Hematopoietic multipotent progenitor cell treated with erythropoietin and hydrocortisone succinate and interleukin-3 and kit ligand, for 4 days (in vitro differentiated cells): ENCODE data around the gene RAD23A.

Source experiments
- DNase-seq: peaks from one replicate; pipeline ENCODE4 v3.0.0-alpha.2; 2015

RAD23A gene

GRCh38 chr19:12985049-12985776 is 39.6 kb downstream of the RAD23A start:
- DNase-seq = peak; percentile 28

GRCh38 chr19:12986726-12987125 is 41.1 kb downstream of the RAD23A start:
- DNase-seq = no peak

- no peak for DNase-seq
Measured at GRCh38 chr19:12987190-12987589, 41.5 kb downstream of the RAD23A start.

GRCh38 chr19:12987781-12988180 is 42.1 kb downstream of the RAD23A start:
- DNase-seq = no peak

- DNase-seq = no peak
Measured at GRCh38 chr19:12990431-12990830, 44.8 kb downstream of the RAD23A start.

- no peak for DNase-seq
Measured at GRCh38 chr19:12990853-12991252, 45.2 kb downstream of the RAD23A start.

GRCh38 chr19:12991296-12991695 is 45.6 kb downstream of the RAD23A start:
- DNase-seq = no peak

GRCh38 chr19:12992729-12993128 is 47.1 kb downstream of the RAD23A start:
- no peak for DNase-seq

- DNase-seq = no peak
Measured at GRCh38 chr19:12993562-12993961, 47.9 kb downstream of the RAD23A start.

- peak; percentile 83 for DNase-seq
Measured at GRCh38 chr19:12994701-12995595, 49.3 kb downstream of the RAD23A start, which contains the start of gene NFIX. NFIX (plus strand) TSS chr19:12995475; CDS start chr19:12995838, 363 bp downstream.

GRCh38 chr19:12995596-12996405 is 50.1 kb downstream of the RAD23A start:
- peak; percentile 52 for DNase-seq

- peak; percentile 40 for DNase-seq
Measured at GRCh38 chr19:12996406-12997094, 50.9 kb downstream of the RAD23A start.

GRCh38 chr19:12997179-12997966 is 51.7 kb downstream of the RAD23A start:
- DNase-seq = no peak

- no peak for DNase-seq
Measured at GRCh38 chr19:12997967-12998940, 52.6 kb downstream of the RAD23A start.

- no peak for DNase-seq
Measured at GRCh38 chr19:13001166-13001501, 55.5 kb downstream of the RAD23A start.

GRCh38 chr19:13001502-13002165 is 56.0 kb downstream of the RAD23A start:
- no peak for DNase-seq

- no peak for DNase-seq
Measured at GRCh38 chr19:13002166-13002898, 56.7 kb downstream of the RAD23A start.

- DNase-seq = no peak
Measured at GRCh38 chr19:13003081-13003480, 57.4 kb downstream of the RAD23A start.
